PFSK-1 (cell line): Measurements from ENCODE around the gene GSK3B.

Experiments
- POLR2AphosphoS5 ChIP-seq: IDR thresholded peaks from 2 replicates; pipeline ENCODE4 v1.6.1; 2012; ENCODE audit warnings: low read depth, mild to moderate bottlenecking, control low read depth, low read length, moderate library complexity
- SIN3A ChIP-seq: IDR thresholded peaks from 2 replicates; pipeline ENCODE4 v1.6.1; 2012; ENCODE audit warnings: mild to moderate bottlenecking, low read length, moderate library complexity, borderline replicate concordance; ENCODE audit not compliant: insufficient read depth
- TAF1 ChIP-seq: IDR thresholded peaks from 2 replicates; pipeline ENCODE4 v1.6.1; 2012; ENCODE audit warnings: low read length, control low read depth, borderline replicate concordance; ENCODE audit not compliant: insufficient read depth

- TF ChIP-seq POLR2AphosphoS5 (no peak), SIN3A (no peak), TAF1 (no peak)
Measured at GRCh38 chr3:120070263-120070981, 23.8 kb downstream of the GSK3B start.
